GM12878 (cell line): ENCODE results near the gene POLR3F. TPM values are rescaled to one million over a fixed set of nuclear protein-coding genes. Genes with fewer than 3 reads are reported as not detected.

Experiments used
- ATAC-seq: fragments of 200-7000 bp; cut with Tn5 transposase; 3 replicates; pipeline ENCODE4 v1.9.1; 2020; ENCODE audit warnings: mild to moderate bottlenecking, moderate library complexity
- BruUV-seq: library from RNA; stranded (reverse); fragments of 400-500 nt; replicated peaks from 2 replicates; lab custom pipeline; 2021; lab: Mats Ljungman, UMichigan
- CTCF ChIA-PET: fragments of 300-600 bp; sonication (Branson Sonifier 250); formaldehyde crosslinking; extraction: SDS; loops from one replicate; lab custom pipeline; 2021; ENCODE audit warnings: inconsistent platforms; lab: Yijun Ruan, JAX
- POLR2A ChIA-PET: fragments of 350-600 bp; formaldehyde crosslinking; extraction: SDS; loops from one replicate; lab custom pipeline; 2021; ENCODE audit warnings: inconsistent platforms; lab: Charles Lee
- RAD21 ChIA-PET: fragments of 300-600 bp; sonication (Branson Sonifier 250); formaldehyde crosslinking; loops from one replicate; lab custom pipeline; 2023; ENCODE audit warnings: antibody characterized with exemption; ENCODE audit not compliant: unreplicated experiment; lab: Charles Lee
- SMC1A ChIA-PET: fragments of 300-600 bp; sonication (Branson Sonifier 250); formaldehyde crosslinking; loops from one replicate; lab custom pipeline; 2023; ENCODE audit not compliant: unreplicated experiment, uncharacterized antibody; lab: Charles Lee
- DNase-seq: peaks from one replicate; pipeline ENCODE4 v3.0.0-alpha.2; 2011; ENCODE audit warnings: low read depth, low spot score
- FAIRE-seq: peaks from 3 replicates; lab custom pipeline; 2011; peaks lifted over from hg19 to GRCh38; lab: Jason Lieb, UNC
- H2AFZ ChIP-seq: 2 replicates; pipeline ENCODE4 v1.6.0; 2011; ENCODE audit warnings: low read depth, low read length, control low read depth; ENCODE audit not compliant: control insufficient read depth
- H3K27ac ChIP-seq: 2 replicates; pipeline ENCODE4 v1.5.1; 2011; ENCODE audit warnings: control low read depth; ENCODE audit not compliant: control insufficient read depth, insufficient read depth
- H3K27me3 ChIP-seq, 2 experiments: replicated peaks in 1 of 2; 2 replicates each; pipeline versions ENCODE4 v1.6.0 to v1.6.1; 2011; ENCODE audit warnings: low read length in 1 of 2; ENCODE audit not compliant: control insufficient read depth in 2 of 2, insufficient read depth in 2 of 2
- H3K36me3 ChIP-seq, 2 experiments: 2 replicates each; pipeline ENCODE4 v1.5.1; 2011; ENCODE audit warnings: low read length in 1 of 2; ENCODE audit not compliant: control insufficient read depth in 2 of 2, insufficient read depth in 2 of 2
- H3K4me1 ChIP-seq: 2 replicates; pipeline ENCODE4 v1.6.1; 2011; ENCODE audit warnings: mild to moderate bottlenecking, low read length, moderate library complexity, mixed read lengths; ENCODE audit not compliant: control insufficient read depth, insufficient read depth
- H3K4me2 ChIP-seq: 2 replicates; pipeline ENCODE4 v1.6.0; 2011; ENCODE audit warnings: control low read depth; ENCODE audit not compliant: control insufficient read depth, insufficient read depth
- H3K4me3 ChIP-seq: fragments of 200-600 bp; sonication (generic); 2 replicates; pipeline ENCODE4 v1.5.1; 2016
- H3K79me2 ChIP-seq: 2 replicates; pipeline ENCODE4 v1.6.0; 2011; ENCODE audit warnings: low read length; ENCODE audit not compliant: control insufficient read depth, insufficient read depth
- H3K9ac ChIP-seq: 2 replicates; pipeline ENCODE4 v1.8.0; 2011; ENCODE audit warnings: low read length, control low read depth, mixed read lengths; ENCODE audit not compliant: control insufficient read depth, insufficient read depth
- H3K9me3 ChIP-seq: replicated peaks from 3 replicates; pipeline ENCODE4 v1.5.1; 2011; ENCODE audit warnings: mild to moderate bottlenecking, low read length; ENCODE audit not compliant: control insufficient read depth, insufficient read depth
- H4K20me1 ChIP-seq: 2 replicates; pipeline ENCODE4 v1.6.0; 2011; ENCODE audit not compliant: control insufficient read depth, insufficient read depth
- CEBPB ChIP-seq, 2 experiments: fragments of 150-350 bp in 1 of 2; IDR thresholded peaks; 2 replicates each; pipeline ENCODE4 v1.6.1; 2012 to 2014; ENCODE audit warnings: low read depth in 2 of 2, low read length in 2 of 2, borderline replicate concordance in 1 of 2, inconsistent platforms in 1 of 2
- CTCF ChIP-seq, 3 experiments: IDR thresholded peaks in 2 of 3; conservative IDR thresholded peaks in 1 of 3; 2 replicates each; pipeline ENCODE4 v1.5.1; 2011; ENCODE audit warnings: low read depth in 3 of 3, low read length in 3 of 3, mild to moderate bottlenecking in 3 of 3, control low read depth in 2 of 3, moderate library complexity in 2 of 3, inconsistent platforms in 1 of 3, mixed read lengths in 1 of 3; ENCODE audit not compliant: control insufficient read depth in 2 of 3, insufficient read depth in 1 of 3; ENCODE audit errors: extremely low read depth in 1 of 3
- EED ChIP-seq: sonication (generic); IDR thresholded peaks from 2 replicates; pipeline ENCODE4 v1.6.1; 2016; ENCODE audit warnings: antibody characterized with exemption, low read depth
- FOXK2 ChIP-seq: fragments of 450-650 bp; IDR thresholded peaks from 2 replicates; pipeline ENCODE4 v1.6.1; 2017; ENCODE audit warnings: mild to moderate bottlenecking, moderate library complexity
- MYB ChIP-seq: fragments of 150-350 bp; IDR thresholded peaks from 2 replicates; pipeline ENCODE4 v1.6.1; 2014; ENCODE audit warnings: mild to moderate bottlenecking, low read depth, low read length, borderline replicate concordance
- NFYA ChIP-seq: IDR thresholded peaks from 2 replicates; pipeline ENCODE4 v1.6.1; 2011; ENCODE audit warnings: low read depth, mild to moderate bottlenecking, low read length, improper control_type of control experiment, borderline replicate concordance
- POLR2A ChIP-seq: IDR thresholded peaks from 2 replicates; pipeline ENCODE4 v1.6.1; 2011; ENCODE audit warnings: low read depth, mild to moderate bottlenecking, low read length
- SUPT20H ChIP-seq: IDR thresholded peaks from 2 replicates; pipeline ENCODE4 v1.6.1; 2011; ENCODE audit warnings: low read depth, mild to moderate bottlenecking, low read length, moderate library complexity, borderline replicate concordance; ENCODE audit not compliant: control insufficient read depth
- ZNF24 ChIP-seq: fragments of 450-650 bp; IDR thresholded peaks from 2 replicates; pipeline ENCODE4 v1.6.1; 2017; ENCODE audit warnings: antibody characterized with exemption, mild to moderate bottlenecking
- ZZZ3 ChIP-seq: IDR thresholded peaks from 2 replicates; pipeline ENCODE4 v1.6.1; 2011; ENCODE audit warnings: low read depth; ENCODE audit not compliant: control insufficient read depth, insufficient read length
- whole genome bisulfite sequencing: methylation state at CpG from one replicate; pipeline ENCODE4 v1.1.6; 2016; ENCODE audit warnings: low lambda C conversion rate; ENCODE audit not compliant: insufficient replicate concordance, insufficient coverage; ENCODE audit errors: missing lambda C conversion rate; 5-methylcytosine and 5-hydroxymethylcytosine counted together
- in situ Hi-C: fragments of 300-500 bp; cut with MboI; formaldehyde crosslinking; loops from 9 replicates; pipeline ENCODE4 v1.14.3; 2018; ENCODE audit warnings: mixed read lengths
- intact Hi-C: fragments of 100-400 bp; cut with micrococcal nuclease; formaldehyde crosslinking; loops from one replicate; pipeline ENCODE4 v1.14.2; 2022; ENCODE audit not compliant: unreplicated experiment
- microRNA counts: library from miRNA; unstranded; fragments of <30 nt; microRNA quantifications from one replicate; lab custom pipeline; 2016
- microRNA-seq: library from miRNA; unstranded; fragments of <30 nt; microRNA quantifications from one replicate; pipeline ENCODE4, GENCODE V29; 2018
- polyA plus RNA-seq, 11 experiments: library from polyadenylated mRNA; depleted of rRNA in 4 of 11; unstranded in 6 of 11; stranded (reverse) in 5 of 11; fragments of >200 nt; fragmentation: Nextera tagmentation in 4 of 11; fragmentation: Illumina TruSeq in 1 of 11; extraction: Ambion mirVana in 4 of 11; extraction: Trizol in 1 of 11; gene quantifications; 1 replicate in 1 of 11; 2 replicates in 10 of 11; pipeline versions ENCODE4 v1.2.1 to v1.2.3, GENCODE V29; 2011 to 2016; ENCODE audit warnings: inconsistent platforms in 2 of 11, missing spikeins in 2 of 11, low read depth in 1 of 11
- small RNA-seq: library from RNA; depleted of rRNA; stranded (forward); fragments of <200 nt; gene quantifications from one replicate; pipeline ENCODE3, GENCODE V24; 2014
- total RNA-seq, 4 experiments: library from RNA; depleted of rRNA in 3 of 4; stranded (reverse); fragments of >200 nt in 3 of 4; fragmentation: Illumina TruSeq in 1 of 4; extraction: Trizol in 1 of 4; gene quantifications; 2 replicates each; pipeline versions ENCODE4 v1.2.1 to v1.2.3, GENCODE V29; 2013 to 2021

Gene POLR3F
- total and polyA plus RNA-seq, 10 of the 15 experiments (the other 5 are each of a cell fraction or from before 2014, with no cell fraction given), result 8.7 to 18.1 (median 12.6) TPM

- Histone ChIP-seq H3K27me3 (no peaks in the 10 kb centered on the region), H3K27ac (no peak overlapping the region), H3K9me3 (no peaks in the 10 kb centered on the region), H3K4me3 (no peak overlapping the region), H4K20me1 (no peaks in the 10 kb centered on the region), H3K79me2 (no peaks in the 10 kb centered on the region), H3K9ac (no peak overlapping the region), H3K4me2 (no peak overlapping the region), H3K36me3 (peaks cover 13 to 32% of the 10 kb centered on the region in 2 experiments), H2AFZ (no peak overlapping the region), H3K4me1 (no peaks in the 10 kb centered on the region)
- FAIRE-seq, result no peak
- TF ChIP-seq ZNF24 (no peak), EED (no peak), ZZZ3 (no peak), CEBPB (IDR thresholded peaks at IDR 0.05; ENCODE audit: borderline replicate concordance in 1 of 2, low read depth in 2 of 2, low read length in 2 of 2) (no peak), NFYA (no peak), FOXK2 (no peak), SUPT20H (no peak), CTCF (IDR thresholded peaks at IDR 0.05 in 2 of 3, conservative IDR thresholded peaks at IDR 0.05 in 1 of 3; ENCODE audit: control insufficient read depth in 2 of 3, extremely low read depth in 1 of 3, insufficient read depth in 1 of 3, low read depth in 3 of 3, low read length in 3 of 3) (no peak), MYB (no peak), POLR2A (no peak)
- ChIA-PET CTCF (no interaction called here), POLR2A (no interaction called here), SMC1A (interaction anchor here (0.6 to 1.5 kb wide), 2 partner anchors 11 to 120 kb away, joined by 3 read pairs; no protein-coding TSS in a partner anchor), RAD21 (no interaction called here)
- in situ Hi-C loops, result no loop called here
- intact Hi-C loops, result no loop called here
- ATAC-seq, result no peak
- no peak for DNase-seq
- WGBS, result 97% methylated on average over 6 of the region's 6 CpGs
- no TSS peak for BruUV-seq
Measured at GRCh38 chr20:18533978-18534644, 66.9 kb downstream of the POLR3F start.

MicroRNAs encoded within 50 kb of the gene (microRNA counts, 767-probe panel; counts per million panel counts)
- microRNA hsa-miR-3192 (lab: Ali Mortazavi, UCI), result 55.3 counts per million

Small RNAs within 50 kb of the gene (microRNA-seq; reads per million reads assigned to microRNA genes)
- not detected for gene MIR3192

Small RNAs within 50 kb of the gene (small RNA-seq; reads per million reads assigned to genes)
- gene MIR3192 (not detected), gene RNA5SP476 (not detected)

Other genes starting within 250 kb of the POLR3F start
- 8.8 and 9.5 TPM in 2 replicates for gene ZNF133, start 178.9 kb upstream of the POLR3F start, total RNA-seq (2014; rRNA removed)
- gene ZNF133, start 178.9 kb upstream of the POLR3F start, total RNA-seq (2014; rRNA removed; fragmentation: Illumina TruSeq; extraction: Trizol), result 8.9 and 9.1 TPM in 2 replicates
- gene ZNF133, start 178.9 kb upstream of the POLR3F start, total RNA-seq (2021), result 6.0 and 9.8 TPM in 2 replicates
- 6.1 and 9.3 TPM in 2 replicates for gene ZNF133, start 178.9 kb upstream of the POLR3F start, polyA plus RNA-seq (2011; rRNA removed)
- 6.2 and 8.4 TPM in 2 replicates for gene ZNF133, start 178.9 kb upstream of the POLR3F start, polyA plus RNA-seq (2014; fragmentation: Illumina TruSeq; extraction: Trizol)
- gene ZNF133, start 178.9 kb upstream of the POLR3F start, polyA plus RNA-seq (2014; fragmentation: Nextera tagmentation; extraction: Ambion mirVana), result 1 to 10 TPM; 2.0 to 2.2 TPM
- gene ZNF133, start 178.9 kb upstream of the POLR3F start, polyA plus RNA-seq (2014; rRNA removed), result 8.5 and 8.9 TPM in 2 replicates
- gene ZNF133, start 178.9 kb upstream of the POLR3F start, polyA plus RNA-seq (2016; fragmentation: Nextera tagmentation; extraction: Ambion mirVana), result 1 to 10 TPM; 4.8 to 6.1 TPM
- 6.2 and 7.1 TPM in 2 replicates for gene DZANK1, start 360 bp upstream of the POLR3F start, total RNA-seq (2014; rRNA removed)
- gene DZANK1, start 360 bp upstream of the POLR3F start, total RNA-seq (2014; rRNA removed; fragmentation: Illumina TruSeq; extraction: Trizol), result 6.7 and 8.1 TPM in 2 replicates
- gene DZANK1, start 360 bp upstream of the POLR3F start, total RNA-seq (2021), result 4.8 and 5.5 TPM in 2 replicates
- gene DZANK1, start 360 bp upstream of the POLR3F start, polyA plus RNA-seq (2011; rRNA removed), result 12.2 and 12.6 TPM in 2 replicates
- 6.8 and 10.4 TPM in 2 replicates for gene DZANK1, start 360 bp upstream of the POLR3F start, polyA plus RNA-seq (2014; fragmentation: Illumina TruSeq; extraction: Trizol)
- gene DZANK1, start 360 bp upstream of the POLR3F start, polyA plus RNA-seq (2014; fragmentation: Nextera tagmentation; extraction: Ambion mirVana), result 1 to 10 TPM; 6.1 to 7.6 TPM
- 5.9 and 7.7 TPM in 2 replicates for gene DZANK1, start 360 bp upstream of the POLR3F start, polyA plus RNA-seq (2014; rRNA removed)
- gene DZANK1, start 360 bp upstream of the POLR3F start, polyA plus RNA-seq (2016; fragmentation: Nextera tagmentation; extraction: Ambion mirVana), result 1 to 10 TPM; 3.6 to 3.7 TPM
- gene RBBP9, start 29.8 kb downstream of the POLR3F start, total RNA-seq (2014; rRNA removed), result 22.3 and 26.0 TPM in 2 replicates
- 24.9 TPM in 2 replicates for gene RBBP9, start 29.8 kb downstream of the POLR3F start, total RNA-seq (2014; rRNA removed; fragmentation: Illumina TruSeq; extraction: Trizol)
- 17.8 and 18.2 TPM in 2 replicates for gene RBBP9, start 29.8 kb downstream of the POLR3F start, total RNA-seq (2021)
- gene RBBP9, start 29.8 kb downstream of the POLR3F start, polyA plus RNA-seq (2011; rRNA removed), result 34.1 and 44.0 TPM in 2 replicates
- 29.7 and 36.5 TPM in 2 replicates for gene RBBP9, start 29.8 kb downstream of the POLR3F start, polyA plus RNA-seq (2014; fragmentation: Illumina TruSeq; extraction: Trizol)
- 1 to 10 TPM; 7.1 to 9.2 TPM for gene RBBP9, start 29.8 kb downstream of the POLR3F start, polyA plus RNA-seq (2014; fragmentation: Nextera tagmentation; extraction: Ambion mirVana)
- 12.5 and 12.7 TPM in 2 replicates for gene RBBP9, start 29.8 kb downstream of the POLR3F start, polyA plus RNA-seq (2014; rRNA removed)
- 10 to 100 TPM; 13.2 to 13.8 TPM for gene RBBP9, start 29.8 kb downstream of the POLR3F start, polyA plus RNA-seq (2016; fragmentation: Nextera tagmentation; extraction: Ambion mirVana)
- gene SEC23B, start 40.5 kb downstream of the POLR3F start, total RNA-seq (2014; rRNA removed), result 86.9 and 96.4 TPM in 2 replicates
- gene SEC23B, start 40.5 kb downstream of the POLR3F start, total RNA-seq (2014; rRNA removed; fragmentation: Illumina TruSeq; extraction: Trizol), result 64.3 and 66.8 TPM in 2 replicates
- gene SEC23B, start 40.5 kb downstream of the POLR3F start, total RNA-seq (2021), result 60.8 and 66.0 TPM in 2 replicates
- 118 and 121 TPM in 2 replicates for gene SEC23B, start 40.5 kb downstream of the POLR3F start, polyA plus RNA-seq (2011; rRNA removed)
- gene SEC23B, start 40.5 kb downstream of the POLR3F start, polyA plus RNA-seq (2014; fragmentation: Illumina TruSeq; extraction: Trizol), result 77.9 and 94.0 TPM in 2 replicates
- 10 to 100 TPM; 49.1 to 73.2 TPM for gene SEC23B, start 40.5 kb downstream of the POLR3F start, polyA plus RNA-seq (2014; fragmentation: Nextera tagmentation; extraction: Ambion mirVana)
- gene SEC23B, start 40.5 kb downstream of the POLR3F start, polyA plus RNA-seq (2014; rRNA removed), result 67.2 and 72.1 TPM in 2 replicates
- 10 to 100 TPM; 93.4 to 95.7 TPM for gene SEC23B, start 40.5 kb downstream of the POLR3F start, polyA plus RNA-seq (2016; fragmentation: Nextera tagmentation; extraction: Ambion mirVana)
- 171 and 180 TPM in 2 replicates for gene SMIM26, start 100.0 kb downstream of the POLR3F start, total RNA-seq (2014; rRNA removed)
- gene SMIM26, start 100.0 kb downstream of the POLR3F start, total RNA-seq (2014; rRNA removed; fragmentation: Illumina TruSeq; extraction: Trizol), result 148 and 149 TPM in 2 replicates
- gene SMIM26, start 100.0 kb downstream of the POLR3F start, total RNA-seq (2021), result 74.3 and 90.0 TPM in 2 replicates
- 137 and 180 TPM in 2 replicates for gene SMIM26, start 100.0 kb downstream of the POLR3F start, polyA plus RNA-seq (2011; rRNA removed)
- gene SMIM26, start 100.0 kb downstream of the POLR3F start, polyA plus RNA-seq (2014; fragmentation: Illumina TruSeq; extraction: Trizol), result 138 and 156 TPM in 2 replicates
- gene SMIM26, start 100.0 kb downstream of the POLR3F start, polyA plus RNA-seq (2014; fragmentation: Nextera tagmentation; extraction: Ambion mirVana), result 100 to 1,000 TPM; 303 to 329 TPM
- gene SMIM26, start 100.0 kb downstream of the POLR3F start, polyA plus RNA-seq (2014; rRNA removed), result 123 and 189 TPM in 2 replicates
- 100 to 1,000 TPM; 189 to 195 TPM for gene SMIM26, start 100.0 kb downstream of the POLR3F start, polyA plus RNA-seq (2016; fragmentation: Nextera tagmentation; extraction: Ambion mirVana)
- gene DTD1, start 120.7 kb downstream of the POLR3F start, total RNA-seq (2014; rRNA removed), result 63.1 and 72.6 TPM in 2 replicates
- gene DTD1, start 120.7 kb downstream of the POLR3F start, total RNA-seq (2014; rRNA removed; fragmentation: Illumina TruSeq; extraction: Trizol), result 63.1 and 67.2 TPM in 2 replicates
- gene DTD1, start 120.7 kb downstream of the POLR3F start, total RNA-seq (2021), result 60.3 and 62.1 TPM in 2 replicates
- 64.6 and 65.2 TPM in 2 replicates for gene DTD1, start 120.7 kb downstream of the POLR3F start, polyA plus RNA-seq (2011; rRNA removed)
- gene DTD1, start 120.7 kb downstream of the POLR3F start, polyA plus RNA-seq (2014; fragmentation: Illumina TruSeq; extraction: Trizol), result 43.3 and 63.6 TPM in 2 replicates
- 10 to 100 TPM; 24.3 to 35.5 TPM for gene DTD1, start 120.7 kb downstream of the POLR3F start, polyA plus RNA-seq (2014; fragmentation: Nextera tagmentation; extraction: Ambion mirVana)
- 74.7 and 78.5 TPM in 2 replicates for gene DTD1, start 120.7 kb downstream of the POLR3F start, polyA plus RNA-seq (2014; rRNA removed)
- gene DTD1, start 120.7 kb downstream of the POLR3F start, polyA plus RNA-seq (2016; fragmentation: Nextera tagmentation; extraction: Ambion mirVana), result 10 to 100 TPM; 88.1 to 99.8 TPM